Neural cell (in vitro differentiated cells): ENCODE data around the gene GPR65. TPM values are rescaled to one million over a fixed set of nuclear protein-coding genes. Genes with fewer than 3 reads are reported as not detected.
"Not testable (repeated sequence)": the region's sequence is repeated elsewhere in the genome, so short reads cannot be mapped to it uniquely, and the experiment has no call there.

Experiments
- H2AFZ ChIP-seq: fragments of 200-600, 300-800 bp; sonication (generic), shearing (Covaris generic); 2 replicates; pipeline ENCODE4 v1.6.0; 2014; ENCODE audit warnings: low read depth, mild to moderate bottlenecking, antibody characterized with exemption, low read length, moderate library complexity
- H3F3A ChIP-seq: fragments of 200-600 bp; shearing (Covaris generic); 2 replicates; pipeline ENCODE4 v1.6.1; 2016; ENCODE audit warnings: mild to moderate bottlenecking, moderate library complexity, mixed read lengths, antibody characterized with exemption, low read length; ENCODE audit not compliant: insufficient read depth, poor library complexity, severe bottlenecking
- H3K27ac ChIP-seq: fragments of 200-600, 300-800 bp; sonication (generic), shearing (Covaris generic); 2 replicates; pipeline ENCODE4 v1.5.1; 2014; ENCODE audit warnings: mild to moderate bottlenecking, low read length, moderate library complexity
- H3K27me3 ChIP-seq: fragments of 300-800, 200-600 bp; sonication (generic), shearing (Covaris generic); 2 replicates; pipeline ENCODE4 v1.6.0; 2014; ENCODE audit warnings: mild to moderate bottlenecking, low read depth, low read length, moderate library complexity; ENCODE audit not compliant: insufficient read depth
- H3K36me3 ChIP-seq: fragments of 300-800, 200-600 bp; sonication (generic), shearing (Covaris generic); 2 replicates; pipeline ENCODE4 v1.5.1; 2014; ENCODE audit warnings: mild to moderate bottlenecking, antibody characterized with exemption, low read length, moderate library complexity; ENCODE audit not compliant: insufficient read depth
- H3K4me2 ChIP-seq: fragments of 300-800, 200-600 bp; sonication (generic), shearing (Covaris generic); 2 replicates; pipeline ENCODE4 v1.6.0; 2014; ENCODE audit warnings: mild to moderate bottlenecking, low read length
- H3K4me3 ChIP-seq: fragments of 300-800, 200-600 bp; sonication (generic), shearing (Covaris generic); 2 replicates; pipeline ENCODE4 v1.5.1; 2014; ENCODE audit warnings: mild to moderate bottlenecking, low read length, moderate library complexity
- H3K79me2 ChIP-seq: fragments of 200-600 bp; shearing (Covaris generic); replicated peaks from 2 replicates; pipeline ENCODE4 v1.6.0; 2014; ENCODE audit warnings: mild to moderate bottlenecking, low read length, moderate library complexity; ENCODE audit not compliant: insufficient read depth
- H3K9ac ChIP-seq: fragments of 300-800, 200-600 bp; sonication (generic), shearing (Covaris generic); 2 replicates; pipeline ENCODE4 v1.6.1; 2016; ENCODE audit warnings: mild to moderate bottlenecking, low read length, mixed read lengths
- H3K9me2 ChIP-seq: fragments of 200-600 bp; shearing (Covaris generic); 2 replicates; pipeline ENCODE4 v1.6.1; 2016; ENCODE audit warnings: mild to moderate bottlenecking, low read length, mixed read lengths; ENCODE audit not compliant: insufficient read depth
- H3K9me3 ChIP-seq: fragments of 200-600, 300-800 bp; sonication (generic), shearing (Covaris generic); 2 replicates; pipeline ENCODE4 v1.6.1; 2016; ENCODE audit warnings: mild to moderate bottlenecking, mixed run types, low read length, moderate library complexity, mixed read lengths
- H4K20me1 ChIP-seq: fragments of 200-600 bp; shearing (Covaris generic); 2 replicates; pipeline ENCODE4 v1.6.1; 2016; ENCODE audit warnings: mild to moderate bottlenecking, mixed run types; ENCODE audit not compliant: insufficient read depth
- CTCF ChIP-seq: fragments of 450-650 bp; IDR thresholded peaks from 2 replicates; pipeline ENCODE4 v1.5.1; 2014; ENCODE audit warnings: antibody characterized with exemption, mild to moderate bottlenecking, moderate library complexity; ENCODE audit not compliant: poor library complexity, severe bottlenecking
- EZH2 ChIP-seq: fragments of 200-600, 300-800 bp; shearing (Covaris generic), sonication (generic); IDR thresholded peaks from 2 replicates; pipeline ENCODE4 v1.6.1; 2014; ENCODE audit warnings: antibody characterized with exemption, low read length, borderline replicate concordance, mild to moderate bottlenecking; ENCODE audit not compliant: insufficient read depth, poor library complexity, severe bottlenecking
- MXI1 ChIP-seq: fragments of 450-650 bp; conservative IDR thresholded peaks from 2 replicates; pipeline ENCODE4 v1.6.1; 2014; ENCODE audit warnings: antibody characterized with exemption, mild to moderate bottlenecking; ENCODE audit not compliant: poor library complexity, severe bottlenecking
- POLR2AphosphoS5 ChIP-seq: IDR thresholded peaks from 2 replicates; pipeline ENCODE4 v1.6.1; 2012
- RAD21 ChIP-seq: fragments of 450-650 bp; conservative IDR thresholded peaks from 2 replicates; pipeline ENCODE4 v1.6.1; 2014; ENCODE audit warnings: antibody characterized with exemption, mild to moderate bottlenecking, moderate library complexity
- REST ChIP-seq: IDR thresholded peaks from 2 replicates; pipeline ENCODE4 v1.6.1; 2012; ENCODE audit warnings: borderline replicate concordance
- SMC3 ChIP-seq: fragments of 450-650 bp; conservative IDR thresholded peaks from 2 replicates; pipeline ENCODE4 v1.6.1; 2014; ENCODE audit warnings: antibody characterized with exemption, mild to moderate bottlenecking, moderate library complexity; ENCODE audit not compliant: poor library complexity
- TAF1 ChIP-seq: IDR thresholded peaks from 2 replicates; pipeline ENCODE4 v1.6.1; 2012; ENCODE audit warnings: low read depth
- polyA plus RNA-seq: library from polyadenylated mRNA; depleted of rRNA; stranded (reverse); fragments of >200 nt; gene quantifications from 2 replicates; pipeline ENCODE4 v1.2.3, GENCODE V29; 2014

Gene GPR65
- polyA plus RNA-seq, 1 donor from 2014 or later = not detected

- not testable (repeated sequence) for H4K20me1 ChIP-seq, H3K9me3 ChIP-seq, H3K36me3 ChIP-seq, H2AFZ ChIP-seq, H3K9me2 ChIP-seq, H3K79me2 ChIP-seq, H3F3A ChIP-seq, H3K27me3 ChIP-seq, H3K4me3 ChIP-seq, H3K9ac ChIP-seq, H3K4me2 ChIP-seq, H3K27ac ChIP-seq
Measured at GRCh38 chr14:88024252-88025086, 19.5 kb downstream of the GPR65 start.

- Histone ChIP-seq H3K27ac (no peak overlapping the region), H3K36me3 (no peaks in the 10 kb centered on the region), H3K79me2 (no peaks in the 10 kb centered on the region), H3K4me3 (no peak overlapping the region), H3K27me3 (no peaks in the 10 kb centered on the region), H3K9ac (no peak overlapping the region), H4K20me1 (no peaks in the 10 kb centered on the region), H3K9me3 (no peaks in the 10 kb centered on the region), H3K4me2 (no peak overlapping the region), H3K9me2 (no peaks in the 10 kb centered on the region), H3F3A (no peaks in the 10 kb centered on the region), H2AFZ (no peak overlapping the region)
- TF ChIP-seq CTCF (no peak), RAD21 (no peak), MXI1 (no peak), REST (no peak), POLR2AphosphoS5 (no peak), SMC3 (no peak)
Measured at GRCh38 chr14:88025313-88025712, 20.4 kb downstream of the GPR65 start.

- Histone ChIP-seq H3K9ac (no peak overlapping the region), H2AFZ (no peak overlapping the region), H3K4me3 (no peak overlapping the region), H3F3A (no peaks in the 10 kb centered on the region), H3K4me2 (no peak overlapping the region), H3K9me3 (no peaks in the 10 kb centered on the region), H3K9me2 (no peaks in the 10 kb centered on the region), H3K27ac (no peak overlapping the region), H3K27me3 (no peaks in the 10 kb centered on the region), H3K36me3 (no peaks in the 10 kb centered on the region), H3K79me2 (no peaks in the 10 kb centered on the region), H4K20me1 (no peaks in the 10 kb centered on the region)
- TF ChIP-seq POLR2AphosphoS5 = no peak
- no peak for TF ChIP-seq TAF1
- no peak for TF ChIP-seq CTCF
- no peak for TF ChIP-seq MXI1
- TF ChIP-seq REST = no peak
- no peak for TF ChIP-seq SMC3
- no peak for TF ChIP-seq EZH2
- TF ChIP-seq RAD21 = no peak
Measured at GRCh38 chr14:88026890-88027289, 22.0 kb downstream of the GPR65 start.
